ENCODE data around the gene HECW1.

Gene HECW1

DNA sequence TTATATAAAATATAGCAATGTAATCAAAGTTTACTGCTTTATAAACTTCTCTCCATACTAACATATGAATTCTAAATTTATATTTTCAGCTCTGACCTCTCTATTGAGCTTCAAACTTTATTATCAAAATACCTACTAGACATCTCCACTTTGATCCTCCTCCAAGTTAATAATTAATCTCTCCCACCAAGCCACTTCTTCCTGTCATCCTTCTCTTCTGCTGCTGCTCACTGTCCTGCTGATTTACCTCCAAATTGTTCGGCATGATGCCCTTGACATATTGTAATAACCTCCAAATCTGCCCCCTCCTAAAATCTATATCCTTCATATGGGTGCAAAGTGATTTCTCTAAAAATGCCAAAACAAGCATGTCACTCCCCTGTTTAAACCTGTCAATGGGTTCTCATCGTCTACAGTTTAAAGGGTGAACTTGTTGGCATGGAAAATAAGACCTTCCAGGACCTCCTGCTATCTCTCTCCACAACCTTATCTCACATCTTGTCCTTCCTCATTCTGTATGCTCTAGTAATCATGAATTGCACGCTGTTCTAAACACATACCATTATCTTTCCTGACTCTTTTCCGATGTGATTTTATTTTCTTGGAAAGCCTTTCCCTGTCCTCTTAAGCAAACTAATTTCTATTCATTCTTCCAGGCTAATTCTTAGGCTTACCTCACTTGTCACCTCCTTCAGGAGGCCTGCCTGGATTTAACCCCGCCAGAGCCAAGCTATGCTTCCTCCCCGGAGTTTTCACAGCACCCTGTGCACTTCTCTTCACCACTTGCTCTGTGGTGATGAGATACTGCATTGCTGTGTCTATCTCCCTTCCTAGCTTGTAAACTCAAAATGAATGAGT lies 418.3 kb downstream of the HECW1 start:
- DNase-seq (ENCODE audit: low read depth in 1 of 2, low spot score in 1 of 2): no peak

DNA sequence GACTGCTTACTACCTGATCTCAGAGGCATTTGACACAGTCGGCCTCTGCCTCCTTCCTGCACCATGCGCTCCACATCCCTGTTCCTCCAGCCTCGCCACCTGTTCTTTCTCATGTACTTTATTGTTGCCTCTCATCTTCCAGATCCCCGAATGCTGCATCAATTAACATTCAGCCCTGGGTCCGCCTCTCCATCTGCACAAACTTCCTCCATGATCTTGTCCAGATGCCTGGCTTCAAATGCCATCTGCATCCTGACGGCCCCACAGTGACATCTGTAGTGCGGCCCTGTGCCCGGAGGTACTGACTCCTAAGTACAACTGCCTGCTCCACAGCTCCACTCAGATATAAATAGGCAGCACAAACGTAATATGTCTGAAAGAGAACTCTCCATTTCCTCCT lies 419.3 kb downstream of the HECW1 start:
- DNase-seq (ENCODE audit: low read depth in 1 of 2, low spot score in 1 of 2): no peak

DNA sequence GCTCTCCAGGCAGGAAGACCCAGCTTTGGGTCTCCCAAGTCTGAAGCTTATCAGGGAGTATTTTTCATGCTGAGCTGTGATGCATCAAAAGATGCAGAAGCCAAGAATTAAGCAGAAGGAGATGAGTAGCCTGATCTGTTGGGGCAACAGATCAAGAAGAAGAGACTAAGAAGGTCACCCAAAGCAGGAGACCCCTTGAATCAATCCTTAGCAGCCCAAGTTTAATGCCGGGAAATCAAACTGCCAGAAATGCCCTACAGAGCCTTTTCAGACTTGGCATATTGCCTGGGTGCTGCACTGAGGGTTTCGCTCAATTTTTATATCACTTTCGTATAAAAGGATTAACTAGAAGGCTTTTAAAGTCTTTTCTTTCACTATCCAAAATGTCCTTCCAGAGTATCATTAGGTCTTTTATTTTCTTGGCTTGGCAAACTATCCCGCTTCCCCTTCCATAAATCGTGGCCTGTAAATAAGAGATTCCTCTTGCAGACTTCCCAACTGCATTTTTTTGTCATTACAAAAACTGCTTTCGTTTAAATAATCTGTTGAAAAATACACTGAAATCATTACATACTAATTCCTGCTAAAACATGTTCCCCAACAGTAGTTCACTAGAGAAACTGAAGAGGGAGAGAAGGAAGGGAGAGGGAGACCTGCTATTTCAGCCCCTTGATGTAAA lies 421.5 kb downstream of the HECW1 start:
- no peak for DNase-seq (ENCODE audit: low read depth in 1 of 2, low spot score in 1 of 2)

DNA sequence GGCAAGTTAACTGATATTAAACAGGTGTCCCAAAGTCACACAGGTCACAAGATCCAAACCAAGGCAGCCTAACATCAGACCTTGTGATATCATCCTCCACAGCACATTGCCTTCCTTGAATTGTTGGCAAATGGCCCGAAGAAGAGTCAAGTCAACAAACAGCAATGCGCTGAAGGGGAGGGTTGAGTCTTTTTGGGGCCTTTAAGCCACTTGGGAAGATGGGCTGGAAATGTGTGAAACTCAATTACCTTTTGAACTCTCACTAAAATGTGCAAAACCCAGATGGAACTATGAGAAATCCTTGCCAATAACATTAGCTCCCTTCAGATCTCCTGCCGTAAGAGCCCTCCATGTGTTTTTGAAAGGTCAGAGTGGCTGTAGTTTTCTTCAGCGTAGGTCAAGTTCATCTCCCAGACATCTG lies 422.6 kb downstream of the HECW1 start:
- DNase-seq (ENCODE audit: low read depth in 1 of 2, low spot score in 1 of 2): no peak

DNA sequence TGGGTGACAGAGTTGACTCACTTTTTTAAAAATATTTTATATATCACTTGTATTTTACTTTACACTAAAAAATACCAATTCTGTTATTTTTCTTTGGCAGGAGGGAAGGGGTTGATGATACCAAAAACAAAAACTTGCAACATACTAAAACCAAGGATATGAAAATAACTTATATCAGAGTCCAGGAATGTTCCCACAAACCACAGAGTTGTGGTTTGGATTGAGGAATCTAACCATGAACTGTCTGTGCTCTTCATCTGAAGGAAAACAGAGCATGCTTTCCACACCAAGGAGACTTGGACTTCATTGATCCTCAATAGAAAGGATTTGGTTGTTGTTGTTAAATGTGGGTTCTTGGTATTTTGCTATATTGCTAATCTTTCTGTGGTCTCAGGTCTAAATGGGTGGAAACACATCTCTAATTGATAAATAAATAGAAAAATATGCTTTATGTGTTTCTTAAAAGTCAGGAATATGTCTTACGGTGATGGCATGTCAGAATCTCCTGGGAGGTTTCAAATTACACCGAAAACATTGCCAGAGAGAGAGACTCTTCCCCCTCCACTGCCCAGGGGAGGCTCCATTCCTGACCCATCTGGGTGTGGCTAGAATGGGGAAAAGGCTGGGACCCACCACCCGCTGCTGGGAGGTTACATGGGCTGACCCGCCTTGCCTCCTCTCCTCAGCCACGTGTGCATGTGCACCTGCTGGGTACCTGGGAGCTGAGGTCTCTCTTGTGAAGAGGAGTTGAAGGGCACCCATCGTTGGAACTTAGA lies 423.6 kb downstream of the HECW1 start:
- DNase-seq (ENCODE audit: low read depth in 1 of 2, low spot score in 1 of 2): no peak

DNA sequence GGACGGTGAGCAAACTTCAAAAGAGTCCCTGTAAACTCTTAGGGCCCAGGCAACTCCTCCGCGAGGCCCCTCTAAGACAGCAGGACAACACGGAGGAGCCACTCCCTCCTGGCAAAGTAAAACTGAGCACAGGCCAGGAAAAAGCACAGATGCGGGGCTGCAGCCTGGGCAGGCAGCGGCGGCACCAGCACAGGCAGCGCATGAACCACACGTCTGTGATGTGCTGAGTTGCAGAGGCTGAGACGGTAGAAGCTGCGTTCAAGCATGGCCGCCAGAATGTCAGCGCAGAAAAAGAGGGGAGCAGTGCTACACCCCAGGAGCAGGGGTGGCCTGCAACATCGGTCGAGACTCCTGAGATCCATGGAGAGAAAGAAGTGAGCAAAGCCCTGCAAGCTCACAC lies 424.3 kb downstream of the HECW1 start:
- no peak for DNase-seq (ENCODE audit: low read depth in 1 of 2, low spot score in 1 of 2)

DNA sequence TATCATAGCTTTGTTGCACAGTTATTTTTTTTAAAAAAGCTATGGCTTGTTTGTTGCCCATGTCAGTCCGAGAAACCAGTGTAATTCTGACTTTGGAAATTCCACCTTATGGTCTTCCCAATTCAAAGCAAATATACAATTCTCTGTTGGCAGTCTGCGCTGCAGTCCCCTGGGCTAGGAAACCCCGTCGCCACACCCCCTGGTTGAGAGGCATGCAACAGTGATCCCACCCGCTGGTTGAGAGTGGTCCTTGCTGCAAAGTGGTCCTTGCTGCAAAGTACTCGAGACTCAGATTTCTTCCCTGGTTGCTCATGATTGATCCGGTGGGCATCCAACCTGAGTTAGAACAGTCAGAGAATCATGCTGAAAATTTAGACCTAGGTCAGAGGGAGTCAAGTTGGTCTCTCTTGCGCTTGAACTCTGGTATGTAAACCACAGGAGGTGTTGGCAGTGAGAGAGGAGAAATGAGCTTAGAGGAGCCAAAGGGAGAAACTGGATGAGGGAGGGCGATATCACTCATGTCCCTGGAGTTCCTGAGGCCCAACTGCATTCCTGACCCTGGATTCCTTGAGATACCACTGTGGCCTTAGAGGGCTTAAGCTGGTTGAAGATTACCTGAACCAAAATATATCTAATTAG lies 425.4 kb downstream of the HECW1 start:
- no peak for DNase-seq (ENCODE audit: low read depth in 1 of 2, low spot score in 1 of 2)

DNA sequence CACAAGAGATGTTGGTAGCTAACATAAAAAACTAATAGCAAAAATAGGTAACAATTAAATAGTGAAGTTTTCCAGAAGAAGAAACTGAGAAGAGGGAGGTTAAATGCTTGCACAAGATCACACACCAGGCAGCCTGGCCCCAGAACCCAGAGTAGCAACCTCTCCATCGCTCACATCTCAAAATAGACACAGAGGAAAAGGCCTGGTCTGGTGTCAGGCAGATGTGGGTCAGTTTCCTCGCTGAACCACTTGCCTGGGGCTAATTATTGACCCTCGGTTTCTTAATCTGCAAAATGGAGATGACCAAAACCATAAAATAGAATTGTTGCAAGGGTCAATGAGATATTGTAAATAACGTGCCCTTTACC lies 425.9 kb downstream of the HECW1 start:
- no peak for DNase-seq (ENCODE audit: low read depth in 1 of 2, low spot score in 1 of 2)

DNA sequence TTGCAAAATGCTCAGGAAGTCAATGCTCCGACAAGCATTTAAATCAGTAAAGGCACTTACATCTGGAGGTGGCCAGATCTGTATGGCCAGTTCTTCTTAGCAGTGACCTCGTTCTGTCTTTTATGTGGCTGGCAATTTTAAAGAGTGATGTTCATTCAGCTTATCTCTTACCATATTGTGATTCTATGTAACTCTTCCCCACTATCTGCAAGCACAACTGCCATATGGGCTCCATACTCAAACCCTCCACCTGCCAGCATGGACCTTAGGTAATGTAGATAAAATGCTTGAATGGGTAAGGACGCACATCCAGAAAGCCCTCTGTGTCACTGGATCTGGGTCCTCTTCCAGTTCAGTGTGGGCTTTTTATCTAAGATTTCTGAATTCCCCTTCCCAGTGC lies 428.0 kb downstream of the HECW1 start:
- no peak for DNase-seq (ENCODE audit: low read depth in 1 of 2, low spot score in 1 of 2)

DNA sequence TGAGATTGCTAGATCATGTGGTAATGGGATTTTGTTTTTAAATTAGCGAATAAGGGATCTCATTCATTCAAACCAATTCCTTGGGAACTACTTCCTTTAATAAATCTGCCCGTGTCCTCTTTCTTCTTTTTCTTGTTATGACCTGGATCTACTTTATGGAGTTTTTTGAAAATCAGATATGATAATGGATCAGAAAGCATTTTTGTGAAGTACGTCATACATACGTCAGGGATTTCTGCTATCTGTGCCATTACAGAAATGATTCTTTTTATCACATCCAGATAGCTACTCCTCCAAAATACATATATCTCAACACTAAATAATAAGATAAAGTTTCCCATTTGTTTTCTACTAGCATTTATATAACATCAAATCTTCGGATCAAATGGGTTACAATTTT lies 430.3 kb downstream of the HECW1 start:
- DNase-seq (ENCODE audit: low read depth in 1 of 2, low spot score in 1 of 2): no peak

DNA sequence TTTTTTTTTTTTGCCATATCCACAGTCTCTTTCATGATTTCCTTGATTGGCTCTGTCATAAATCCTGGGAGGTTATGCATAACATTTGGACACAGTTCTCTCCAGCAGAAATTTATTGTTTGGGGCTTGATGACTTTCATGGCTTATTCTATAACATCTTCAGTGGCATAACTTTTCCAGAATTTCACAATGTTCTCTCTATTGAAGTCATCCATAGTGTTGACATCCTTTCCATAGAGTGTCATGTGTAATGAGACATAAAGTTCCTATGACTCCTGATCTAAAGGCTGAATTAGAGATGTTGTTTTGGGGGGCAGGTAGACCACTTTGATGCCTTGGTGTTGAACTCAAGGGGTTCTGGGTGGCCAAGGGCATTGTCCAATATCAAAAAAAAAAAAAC lies 433.8 kb downstream of the HECW1 start:
- DNase-seq (ENCODE audit: low read depth in 1 of 2, low spot score in 1 of 2): no peak

DNA sequence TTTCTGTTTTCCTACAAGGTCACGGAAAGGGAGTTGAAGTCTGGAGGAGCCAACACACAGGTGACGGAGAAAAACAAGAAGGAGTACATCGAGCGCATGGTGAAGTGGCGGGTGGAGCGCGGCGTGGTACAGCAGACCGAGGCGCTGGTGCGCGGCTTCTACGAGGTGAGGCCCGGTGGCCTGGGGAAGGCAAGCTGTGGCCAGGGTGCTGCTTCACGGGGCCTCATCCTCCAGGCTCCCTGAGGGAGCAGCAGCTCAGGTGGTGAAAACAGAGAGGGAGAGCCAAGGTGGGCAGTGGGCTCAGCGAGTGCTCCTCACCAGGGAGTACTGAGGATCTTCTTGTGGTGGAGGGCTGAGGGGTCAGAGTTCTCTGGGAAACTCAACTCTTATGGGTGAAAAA lies 438.0 kb downstream of the HECW1 start:
- no peak for DNase-seq (ENCODE audit: low read depth in 1 of 2, low spot score in 1 of 2)

DNA sequence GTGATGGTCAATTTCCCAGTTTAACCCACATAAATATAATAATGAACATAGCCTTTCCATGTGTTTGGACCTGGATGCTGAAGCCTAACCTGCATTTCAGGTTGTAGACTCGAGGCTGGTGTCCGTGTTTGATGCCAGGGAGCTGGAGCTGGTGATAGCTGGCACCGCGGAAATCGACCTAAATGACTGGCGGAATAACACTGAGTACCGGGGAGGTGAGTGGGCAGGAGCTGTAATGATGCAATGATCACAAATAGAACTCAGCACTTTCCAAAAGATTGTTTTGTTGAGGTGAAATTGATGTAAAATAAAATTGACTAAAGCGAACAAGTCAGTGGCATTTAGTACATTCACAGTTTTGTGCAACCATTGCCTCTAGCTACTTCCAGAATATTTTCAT lies 439.7 kb downstream of the HECW1 start:
- DNase-seq (ENCODE audit: low read depth in 1 of 2, low spot score in 1 of 2): no peak

DNA sequence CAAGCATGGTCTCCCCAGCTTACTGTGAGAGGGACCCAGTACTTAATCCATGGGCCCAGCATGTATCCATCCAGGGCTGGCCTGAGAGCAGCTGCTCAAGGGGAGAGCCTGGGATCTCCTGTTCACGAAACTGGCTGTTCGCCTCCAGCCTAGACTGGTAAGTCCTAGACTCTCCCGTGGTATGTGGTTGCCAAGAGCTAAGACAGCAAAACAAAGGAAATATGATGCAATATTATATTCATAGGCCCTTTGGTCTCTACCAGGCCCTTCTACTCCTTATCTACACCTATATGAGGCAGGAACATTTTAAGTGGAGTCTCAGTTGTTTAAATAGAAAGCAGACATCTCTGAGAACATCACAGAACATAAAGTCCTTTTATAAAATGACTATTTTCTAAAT lies 441.6 kb downstream of the HECW1 start:
- DNase-seq (ENCODE audit: low read depth in 1 of 2, low spot score in 1 of 2): no peak

DNA sequence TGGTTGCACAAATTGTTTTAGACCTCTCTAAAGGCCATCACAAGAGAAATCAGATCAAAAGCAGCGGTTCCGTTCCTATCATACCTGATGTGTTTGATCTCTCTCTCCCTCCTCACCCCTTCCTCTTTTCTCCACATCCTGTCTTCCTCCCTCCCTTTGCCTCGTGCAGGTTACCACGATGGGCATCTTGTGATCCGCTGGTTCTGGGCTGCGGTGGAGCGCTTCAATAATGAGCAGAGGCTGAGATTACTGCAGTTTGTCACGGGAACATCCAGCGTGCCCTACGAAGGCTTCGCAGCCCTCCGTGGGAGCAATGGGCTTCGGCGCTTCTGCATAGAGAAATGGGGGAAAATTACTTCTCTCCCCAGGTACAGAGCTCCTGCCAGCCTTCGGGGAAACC lies 442.0 kb downstream of the HECW1 start:
- no peak for DNase-seq (ENCODE audit: low read depth in 1 of 2, low spot score in 1 of 2)

DNA sequence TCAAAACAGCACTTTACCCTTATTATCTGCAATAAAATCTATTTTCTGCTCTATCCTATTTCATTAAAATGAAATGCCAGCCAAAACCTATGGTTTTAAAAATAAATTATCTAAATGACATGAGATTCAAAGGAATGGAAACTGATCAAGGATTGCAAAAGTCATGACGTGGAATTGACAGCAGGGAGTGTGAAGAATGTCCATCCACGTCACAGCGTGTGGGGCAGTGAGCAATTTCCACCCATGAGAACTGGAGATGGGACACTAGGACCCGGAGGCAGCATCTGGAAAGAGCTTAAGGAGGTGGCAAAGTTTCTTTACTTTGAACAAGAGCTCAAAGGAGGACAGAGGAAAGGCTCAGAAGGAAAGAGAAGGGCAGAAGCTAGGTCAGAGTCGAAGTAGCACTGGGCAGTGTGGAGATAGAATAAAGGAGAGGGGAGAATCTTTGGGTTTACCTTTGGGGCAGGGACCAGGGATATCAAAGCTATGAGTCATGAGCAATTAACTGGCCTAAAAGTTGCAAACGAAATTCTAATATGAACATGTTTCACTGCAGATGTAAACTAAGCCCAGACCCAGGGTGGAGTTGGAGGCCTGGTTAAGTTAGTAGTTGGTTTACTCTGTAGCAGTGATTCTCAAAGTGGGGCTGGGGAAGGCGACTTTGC lies 445.5 kb downstream of the HECW1 start:
- DNase-seq (ENCODE audit: low read depth in 1 of 2, low spot score in 1 of 2): no peak

DNA sequence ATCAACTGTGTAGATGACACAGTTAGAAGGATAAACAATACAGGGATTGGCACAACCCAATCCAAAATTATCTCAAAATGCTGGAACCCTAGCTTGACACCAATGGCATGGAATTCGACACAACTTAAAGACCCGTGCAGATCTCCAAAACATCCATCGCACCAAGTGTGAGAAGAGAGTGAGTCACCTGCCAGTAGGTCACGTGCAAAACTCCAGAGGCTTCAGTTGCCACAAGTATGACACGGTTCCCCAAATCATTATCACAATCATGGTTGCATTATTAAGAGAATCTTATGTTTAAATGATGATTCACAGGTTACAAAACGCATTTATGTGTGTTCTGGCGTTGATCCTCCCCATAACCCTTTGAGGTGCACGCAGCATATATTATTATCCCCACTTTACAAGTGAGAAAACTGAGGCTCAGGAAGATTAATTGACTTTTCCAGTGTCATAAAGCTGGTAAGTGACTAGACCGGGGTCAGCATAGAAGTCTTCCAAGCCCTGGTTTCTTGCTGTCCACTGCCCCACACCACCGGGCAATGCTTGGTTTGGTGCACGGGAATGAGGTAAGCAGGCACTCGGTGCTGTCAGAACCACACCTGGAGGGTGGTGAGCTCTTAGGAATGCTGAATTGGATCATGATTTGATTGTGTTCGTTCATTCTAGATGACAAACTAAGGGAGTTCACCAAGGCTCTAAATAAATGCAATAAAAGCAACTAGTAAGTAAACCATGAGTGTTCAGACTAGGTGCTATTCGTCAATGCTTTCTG lies 446.9 kb downstream of the HECW1 start:
- DNase-seq (ENCODE audit: low read depth in 1 of 2, low spot score in 1 of 2): no peak

DNA sequence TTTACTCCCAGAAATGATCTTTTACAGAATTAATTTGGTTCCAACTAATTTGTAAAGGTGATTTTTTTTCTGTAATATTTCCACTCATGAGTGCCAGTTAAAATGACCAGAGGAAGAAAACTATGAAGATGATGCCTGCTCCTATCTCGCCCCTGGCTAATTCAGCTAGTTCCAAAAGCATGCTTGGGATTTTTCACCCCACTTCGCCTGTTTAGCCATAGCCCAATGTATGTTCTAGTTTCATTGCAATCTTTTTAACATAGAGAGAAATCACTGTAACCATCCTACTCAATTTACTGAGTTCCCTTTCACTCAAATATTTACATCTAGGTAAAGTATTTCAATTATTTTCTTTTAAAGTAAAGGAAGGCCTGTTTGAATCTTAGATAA lies 447.5 kb downstream of the HECW1 start:
- DNase-seq (ENCODE audit: low read depth in 1 of 2, low spot score in 1 of 2): no peak

DNA sequence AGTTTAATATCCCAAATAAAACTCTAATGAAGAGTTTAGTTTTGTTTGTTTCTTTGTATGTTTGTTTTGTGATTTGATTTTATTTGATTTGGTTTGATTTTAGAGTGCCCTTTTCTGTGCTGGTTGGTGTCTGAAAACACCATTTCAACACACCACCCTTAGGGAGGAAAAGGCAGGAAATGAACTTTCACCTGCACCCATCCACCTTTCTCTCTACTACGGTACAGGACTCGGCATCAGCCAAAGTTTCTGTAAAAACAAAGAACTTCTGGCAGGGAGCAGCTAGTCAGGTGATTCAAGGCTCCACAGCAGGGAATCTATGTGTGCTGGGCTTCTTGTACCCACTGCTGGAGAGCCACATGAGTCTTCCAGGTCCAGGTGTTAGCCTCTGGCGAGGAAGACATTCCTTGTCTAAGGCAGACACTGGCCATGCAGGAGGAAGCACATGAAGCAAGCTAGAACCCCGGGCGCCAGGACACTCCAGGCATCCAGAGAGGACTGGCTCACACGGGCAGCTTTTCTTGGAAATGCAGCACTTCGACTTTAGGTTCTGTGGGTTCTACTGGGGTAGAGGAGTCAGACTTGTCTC lies 448.4 kb downstream of the HECW1 start:
- DNase-seq (ENCODE audit: low read depth in 1 of 2, low spot score in 1 of 2): no peak

DNA sequence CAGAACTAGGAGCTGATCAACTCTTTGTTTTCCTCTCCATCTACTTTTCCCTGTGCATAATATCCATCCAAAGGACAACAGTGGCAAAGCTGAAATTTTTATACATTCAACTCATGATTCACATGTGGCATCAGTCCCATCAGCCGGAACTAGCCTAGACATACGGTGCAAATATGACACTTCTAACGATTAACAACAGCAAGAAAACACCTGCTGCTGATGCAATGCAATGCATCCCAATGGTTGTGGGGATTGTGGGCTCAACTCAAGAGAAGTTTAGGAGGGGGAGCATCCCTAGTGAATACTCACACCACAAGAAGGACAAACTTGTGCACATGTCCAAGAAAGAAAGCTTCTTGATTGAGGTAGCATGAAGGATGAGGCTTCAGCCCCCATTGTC lies 449.9 kb downstream of the HECW1 start:
- DNase-seq (ENCODE audit: low read depth in 1 of 2, low spot score in 1 of 2): no peak

All from activated T-helper 1 cell treated with anti-CD3 and anti-CD28 coated beads, Interleukin-2, amount 50 U/mL, for 16 hours (primary cell).